ENCODE results near the gene C12orf43.

C12orf43 gene

GRCh38 chr12:120979862-120980696 is 36.2 kb downstream of the C12orf43 start:
- no peak overlapping the region for H3K4me3 ChIP-seq (ENCODE audit: low read depth, low read length)

GRCh38 chr12:120979220-120979861 is 36.9 kb downstream of the C12orf43 start:
- no peak overlapping the region for H3K4me3 ChIP-seq (ENCODE audit: low read depth, low read length)

- no peak within 1 kb of the TSS for H3K4me3 ChIP-seq (ENCODE audit: low read depth, low read length)
These were observed 37.7 kb downstream of the C12orf43 start, which contains the start of gene HNF1A for GRCh38 chr12:120978296-120979219. Gene HNF1A, plus strand, starts transcription at chr12:120978543. Its CDS starts 226 bp downstream, at chr12:120978769.

- H3K4me3 ChIP-seq (ENCODE audit: low read depth, low read length) = no peak overlapping the region
These were observed 38.6 kb downstream of the C12orf43 start for GRCh38 chr12:120977531-120978295.

- no peak overlapping the region for H3K4me3 ChIP-seq (ENCODE audit: low read depth, low read length)
These were observed 43.3 kb downstream of the C12orf43 start for GRCh38 chr12:120972870-120973543.

GRCh38 chr12:120971299-120972180 is 44.7 kb downstream of the C12orf43 start:
- no peak overlapping the region for H3K4me3 ChIP-seq (ENCODE audit: low read depth, low read length)

- no peak overlapping the region for H3K4me3 ChIP-seq (ENCODE audit: low read depth, low read length)
These were observed 46.0 kb downstream of the C12orf43 start for GRCh38 chr12:120970310-120970709.

- no peak overlapping the region for H3K4me3 ChIP-seq (ENCODE audit: low read depth, low read length)
These were observed 50.7 kb downstream of the C12orf43 start for GRCh38 chr12:120965534-120966091.

- H3K4me3 ChIP-seq (ENCODE audit: low read depth, low read length) = no peak overlapping the region
These were observed 52.0 kb downstream of the C12orf43 start for GRCh38 chr12:120964298-120964697.

GRCh38 chr12:120962532-120963020 is 53.7 kb downstream of the C12orf43 start:
- H3K4me3 ChIP-seq (ENCODE audit: low read depth, low read length) = no peak overlapping the region

- H3K4me3 ChIP-seq (ENCODE audit: low read depth, low read length) = no peak overlapping the region
These were observed 54.4 kb downstream of the C12orf43 start for GRCh38 chr12:120961604-120962531.

GRCh38 chr12:120960657-120961056 is 55.6 kb downstream of the C12orf43 start:
- no peak overlapping the region for H3K4me3 ChIP-seq (ENCODE audit: low read depth, low read length)

- no peak overlapping the region for H3K4me3 ChIP-seq (ENCODE audit: low read depth, low read length)
These were observed 57.0 kb downstream of the C12orf43 start for GRCh38 chr12:120959111-120959878.

GRCh38 chr12:120956579-120957300 is 59.5 kb downstream of the C12orf43 start:
- no peak overlapping the region for H3K4me3 ChIP-seq (ENCODE audit: low read depth, low read length)

GRCh38 chr12:120955232-120955631 is 61.1 kb downstream of the C12orf43 start:
- H3K4me3 ChIP-seq (ENCODE audit: low read depth, low read length) = no peak overlapping the region

- H3K4me3 ChIP-seq (ENCODE audit: low read depth, low read length) = no peak overlapping the region
These were observed 65.5 kb downstream of the C12orf43 start for GRCh38 chr12:120950807-120951206.

All from iPS-11a (cell line).